Type B pancreatic cell (in vitro differentiated cells): Measurements from ENCODE around the gene MLXIP. TPM values are rescaled to one million over a fixed set of nuclear protein-coding genes. Genes with fewer than 3 reads are reported as not detected.
A peak's percentile ranks its signal among the peaks of the same experiment; 100 is the strongest.

ENCODE experiments used
- DNase-seq: peaks from one replicate; pipeline ENCODE4 v3.0.0; 2021; ENCODE audit warnings: mixed read lengths; ENCODE audit not compliant: unreplicated experiment; ENCODE audit errors: extremely low spot score
- H3K27ac Mint-ChIP-seq: 2 replicates; pipeline ENCODE4 v1.8.0; 2021; ENCODE audit warnings: mild to moderate bottlenecking, mixed read lengths
- H3K27me3 Mint-ChIP-seq: 2 replicates; pipeline ENCODE4 v1.8.0; 2021; ENCODE audit warnings: mixed read lengths
- H3K36me3 Mint-ChIP-seq: 2 replicates; pipeline ENCODE4 v1.8.0; 2021; ENCODE audit warnings: mixed read lengths
- H3K4me1 Mint-ChIP-seq: one replicate; pipeline ENCODE4 v1.8.0; 2021; ENCODE audit warnings: mixed read lengths; ENCODE audit not compliant: unreplicated experiment
- H3K4me3 Mint-ChIP-seq: 2 replicates; pipeline ENCODE4 v1.8.0; 2021; ENCODE audit warnings: mild to moderate bottlenecking, mixed read lengths
- H3K9me3 Mint-ChIP-seq: 2 replicates; pipeline ENCODE4 v1.8.0; 2021; ENCODE audit warnings: mixed read lengths
- CTCF ChIP-seq: fragments of 200-600 bp; sonication (generic); conservative IDR thresholded peaks from 2 replicates; pipeline ENCODE4 v1.5.0; 2021; ENCODE audit warnings: antibody characterized with exemption, mild to moderate bottlenecking
- total RNA-seq: library from RNA; stranded (reverse); gene quantifications from 2 replicates; pipeline ENCODE4 v1.2.1, GENCODE V29; 2021; ENCODE audit warnings: low replicate concordance

Gene MLXIP
- total RNA-seq, 1 donor from 2014 or later: 44.5 TPM

- DNase-seq: no peak
- peak overlapping the region; percentile 74 for H3K4me3 Mint-ChIP-seq
Measured at GRCh38 chr12:122062832-122063693, 15.5 kb upstream of the MLXIP start.

GRCh38 chr12:122063694-122064024, 14.9 kb upstream of the MLXIP start:
- Mint-ChIP-seq H3K27ac (peak overlapping the region; percentile 90), H3K4me1 (peaks cover 36% of the 10 kb centered on the region), H3K36me3 (peaks cover 13% of the 10 kb centered on the region), H3K27me3 (no peaks in the 10 kb centered on the region), H3K4me3 (peak overlapping the region; percentile 74), H3K9me3 (no peaks in the 10 kb centered on the region)
- no peak for DNase-seq
- TF ChIP-seq CTCF: no peak

More at GRCh38 chr12:122062832-122063693, 15.5 kb upstream of the MLXIP start:
- Mint-ChIP-seq H3K27me3 (no peaks in the 10 kb centered on the region), H3K4me1 (peaks cover 31% of the 10 kb centered on the region), H3K9me3 (no peaks in the 10 kb centered on the region), H3K36me3 (peaks cover 14% of the 10 kb centered on the region), H3K27ac (peak overlapping the region; percentile 90)
- TF ChIP-seq CTCF: no peak

- Mint-ChIP-seq H3K4me3 (peak overlapping the region; percentile 74), H3K27ac (peak overlapping the region; percentile 90), H3K27me3 (no peaks in the 10 kb centered on the region), H3K4me1 (peaks cover 36% of the 10 kb centered on the region), H3K36me3 (peaks cover 9% of the 10 kb centered on the region), H3K9me3 (no peaks in the 10 kb centered on the region)
- DNase-seq: no peak
- peak; percentile 66 for TF ChIP-seq CTCF
Measured at GRCh38 chr12:122064025-122064777, 14.4 kb upstream of the MLXIP start.

- Mint-ChIP-seq H3K9me3 (no peaks in the 10 kb centered on the region), H3K27me3 (no peaks in the 10 kb centered on the region), H3K36me3 (peaks cover 9% of the 10 kb centered on the region), H3K4me1 (peaks cover 36% of the 10 kb centered on the region), H3K4me3 (peak overlapping the region; percentile 66), H3K27ac (peak overlapping the region; percentile 69)
- no peak for DNase-seq
- no peak for TF ChIP-seq CTCF
Measured at GRCh38 chr12:122064780-122065588, 13.6 kb upstream of the MLXIP start.

- Mint-ChIP-seq H3K4me1 (peaks cover 44% of the 10 kb centered on the region), H3K9me3 (no peaks in the 10 kb centered on the region), H3K36me3 (peaks cover 9% of the 10 kb centered on the region), H3K4me3 (no peak overlapping the region), H3K27me3 (no peaks in the 10 kb centered on the region), H3K27ac (no peak overlapping the region)
- no peak for DNase-seq
- no peak for TF ChIP-seq CTCF
Measured at GRCh38 chr12:122067548-122067947, 11.0 kb upstream of the MLXIP start.
